ENCODE measurements around the gene JAM2. TPM values are rescaled to one million over a fixed set of nuclear protein-coding genes. Genes with fewer than 3 reads are reported as not detected.
"Not testable (repeated sequence)": the region's sequence is repeated elsewhere in the genome, so short reads cannot be mapped to it uniquely, and the experiment has no call there.

The JAM2 gene, protein sequence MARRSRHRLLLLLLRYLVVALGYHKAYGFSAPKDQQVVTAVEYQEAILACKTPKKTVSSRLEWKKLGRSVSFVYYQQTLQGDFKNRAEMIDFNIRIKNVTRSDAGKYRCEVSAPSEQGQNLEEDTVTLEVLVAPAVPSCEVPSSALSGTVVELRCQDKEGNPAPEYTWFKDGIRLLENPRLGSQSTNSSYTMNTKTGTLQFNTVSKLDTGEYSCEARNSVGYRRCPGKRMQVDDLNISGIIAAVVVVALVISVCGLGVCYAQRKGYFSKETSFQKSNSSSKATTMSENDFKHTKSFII
- 0.08 TPM in 1 of 2 replicates, not detected in the other for total RNA-seq (2014; rRNA removed; shearing (Covaris generic))
- 0.13 and 0.51 TPM in 2 replicates for polyA plus RNA-seq (2015; cell fraction: cytosol; rRNA removed)
- polyA plus RNA-seq (2015; cell fraction: nucleus; rRNA removed) = 0.38 and 0.62 TPM in 2 replicates

DNA sequence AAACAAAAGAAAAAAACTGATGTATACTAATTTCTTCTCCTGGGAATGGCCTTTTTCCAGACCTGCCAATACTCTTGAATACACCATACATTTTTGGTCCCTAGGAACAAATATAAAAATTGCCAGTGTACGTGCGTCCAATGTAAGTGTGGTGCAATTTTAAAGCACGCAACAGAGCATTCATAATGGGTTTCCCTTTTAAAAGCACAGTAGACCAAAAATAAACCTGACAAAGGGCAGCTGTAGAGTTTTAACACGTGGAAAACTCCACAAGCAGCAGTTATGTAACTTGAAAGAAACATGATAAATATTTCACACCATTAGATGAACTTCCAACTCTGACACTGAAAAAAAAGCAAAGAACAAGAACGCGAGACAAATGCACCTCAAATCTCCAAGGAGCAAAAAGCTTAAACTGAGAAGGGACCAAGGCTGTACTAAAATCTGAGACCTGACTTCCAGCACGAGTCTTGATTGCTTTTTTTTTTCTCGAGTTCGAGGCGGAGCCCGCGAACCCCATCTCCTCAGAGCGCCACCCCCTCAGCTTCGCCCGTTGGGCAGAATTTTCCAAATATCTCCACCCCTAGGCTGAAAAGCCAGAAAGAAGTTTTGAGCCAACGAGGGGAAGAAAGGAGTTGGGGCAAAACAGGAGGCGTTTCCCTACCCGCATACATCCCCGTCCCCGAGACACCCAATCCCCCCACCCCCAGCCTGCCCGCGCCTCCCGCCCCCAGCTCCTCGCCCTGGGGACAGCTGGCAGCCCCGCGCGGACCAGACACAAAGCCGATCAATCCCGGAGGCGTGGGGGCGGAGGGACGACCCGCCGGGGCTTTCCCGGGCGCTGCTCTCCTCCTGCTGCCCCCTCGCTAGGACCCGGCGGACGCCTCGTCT lies at the start of gene JAM2:
Gene JAM2 (plus strand): TSS at position 599 of the 891 bp plus-strand sequence. CDS start 564 bp downstream, outside the sequence.
- peak; percentile 32 for DNase-seq (ENCODE audit: low read depth)

DNA sequence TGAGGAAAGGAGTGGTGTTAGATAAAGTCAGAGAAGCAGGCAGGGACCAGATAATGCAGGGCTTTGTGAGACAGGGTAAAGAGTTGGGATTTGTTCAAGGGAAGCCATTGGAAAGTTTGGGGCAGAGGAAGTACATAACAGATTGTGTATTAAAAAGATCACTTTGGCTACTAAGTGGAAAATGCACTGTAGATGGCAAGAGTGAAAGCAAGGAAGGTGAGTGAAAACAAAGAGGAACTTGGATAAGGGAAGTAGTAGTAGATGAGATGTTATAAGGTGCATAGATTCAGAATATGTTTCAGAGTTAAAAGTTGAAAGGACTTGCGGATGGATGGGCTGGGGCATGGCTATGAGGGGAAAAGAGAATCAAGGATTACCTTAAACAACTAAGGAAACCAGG lies 49.2 kb upstream of the JAM2 start:
- DNase-seq (ENCODE audit: low read depth) = no peak

DNA sequence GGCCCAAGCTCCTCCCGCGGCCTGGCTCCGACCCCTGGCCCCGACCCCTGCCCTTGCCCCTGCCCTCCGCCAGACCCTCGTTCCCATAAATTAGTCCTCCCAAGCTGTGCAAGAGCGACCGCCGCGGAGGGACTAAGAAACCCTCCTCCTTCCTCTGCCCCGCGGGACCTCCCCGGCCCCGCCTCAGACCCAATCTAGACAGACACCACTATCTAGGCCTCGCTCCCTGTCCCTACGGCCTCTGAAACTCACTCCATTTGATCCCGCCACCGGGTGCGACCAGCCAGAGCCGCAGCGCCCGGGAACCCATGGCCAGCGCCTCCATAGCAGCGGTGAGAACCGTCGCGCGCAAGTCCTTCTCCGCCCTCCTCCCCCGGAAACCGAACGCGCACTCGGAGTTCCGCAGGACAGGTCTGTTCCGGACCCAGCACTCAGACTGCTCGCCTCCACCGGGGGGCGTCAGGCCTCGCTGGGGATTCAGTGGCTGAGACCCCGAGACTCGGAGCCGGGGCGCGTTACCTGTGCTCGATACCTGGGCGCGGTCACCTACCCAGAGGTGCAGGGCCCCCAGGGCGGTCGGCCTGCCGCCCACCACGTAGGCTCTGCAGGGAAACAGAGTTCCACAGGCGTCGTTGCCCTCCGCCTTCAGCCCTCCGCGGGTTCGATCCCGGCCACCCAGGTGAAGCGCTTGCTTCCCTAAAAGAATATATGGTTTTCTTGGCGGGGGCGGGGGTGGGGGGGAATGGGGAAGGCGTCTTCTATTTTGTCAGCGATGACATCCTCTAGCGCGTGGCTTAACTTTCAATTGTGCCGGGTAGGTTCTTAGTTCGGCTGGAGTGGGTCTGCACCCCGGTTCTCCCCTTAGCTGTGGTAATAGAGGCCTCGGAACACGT lies 31.7 kb upstream of the JAM2 start, which contains the start of gene MRPL39:
Gene MRPL39 (minus strand): TSS at position 331 of the 893 bp plus-strand sequence. CDS start 6 bp downstream, at position 325.
- DNase-seq (ENCODE audit: low read depth) = peak; percentile 82

DNA sequence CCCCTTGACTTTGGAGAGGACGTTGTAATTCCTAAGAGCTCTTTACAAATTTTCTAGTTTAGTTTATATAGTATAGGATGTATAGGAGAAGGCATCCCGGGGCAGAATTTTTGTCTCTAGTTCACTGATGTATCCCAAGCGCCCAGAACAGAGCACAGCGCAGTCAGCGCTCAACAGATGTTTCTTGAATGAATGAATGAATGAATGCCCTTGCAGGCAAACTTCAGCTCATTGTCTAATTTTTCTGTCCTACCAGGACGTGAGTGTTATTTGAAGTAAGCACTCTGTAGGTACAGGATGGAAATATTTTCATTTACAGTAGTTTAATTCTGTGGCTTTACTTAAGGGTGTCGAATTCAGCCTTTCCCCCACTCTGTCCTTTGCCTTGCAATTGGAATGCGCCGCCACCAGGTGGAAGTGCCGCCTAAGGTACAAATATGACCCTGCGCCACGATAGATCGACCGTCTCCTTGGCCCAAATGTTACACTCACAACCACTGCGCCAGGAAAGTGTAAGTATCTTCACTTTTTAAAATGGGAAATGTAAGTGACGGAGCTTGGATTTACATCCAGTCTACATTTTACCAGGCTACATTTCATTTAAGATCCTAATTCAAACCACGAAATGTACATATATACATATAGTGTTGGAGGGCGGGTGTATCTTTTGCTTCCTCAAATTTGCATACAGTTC lies 30.9 kb upstream of the JAM2 start:
- DNase-seq (ENCODE audit: low read depth) = peak; percentile 78

DNA sequence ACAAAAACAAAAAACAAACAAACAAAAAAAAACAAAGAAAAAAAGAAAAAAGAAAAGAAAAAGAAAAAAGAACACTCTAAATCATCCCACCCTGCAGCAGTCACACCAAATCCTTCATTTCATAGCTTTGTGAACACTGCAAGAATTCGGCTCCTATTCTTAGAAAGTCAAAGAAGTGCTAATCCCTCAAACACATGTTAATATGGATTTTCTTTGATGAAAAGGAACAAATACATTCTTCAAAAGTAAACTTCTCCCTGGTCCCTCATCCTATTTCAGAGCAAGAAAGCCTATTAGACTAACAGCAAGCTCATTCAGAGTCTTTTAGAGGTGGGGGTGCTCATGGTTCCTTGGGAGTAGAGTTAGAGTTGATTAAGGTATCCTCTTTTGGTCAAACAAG lies 24.6 kb upstream of the JAM2 start:
- no peak for DNase-seq (ENCODE audit: low read depth)

DNA sequence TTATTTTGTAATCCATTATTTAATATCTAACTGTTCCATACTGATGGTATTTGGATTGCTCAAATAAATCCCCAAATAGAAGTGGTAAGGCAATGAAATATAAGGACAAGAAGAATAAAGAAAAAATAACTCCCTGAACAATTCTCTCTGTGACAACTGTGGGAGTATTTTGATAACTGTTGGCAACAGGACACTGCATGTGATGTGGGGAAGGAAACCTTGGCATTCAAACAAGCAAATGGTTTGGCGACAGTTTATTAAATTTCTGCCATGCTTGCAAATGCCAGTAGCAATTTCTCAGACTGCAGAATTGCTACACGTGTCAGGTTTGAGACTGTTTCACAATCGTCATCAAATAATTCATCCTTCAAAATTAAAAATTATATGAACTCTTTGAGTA lies 23.2 kb upstream of the JAM2 start:
- no peak for DNase-seq (ENCODE audit: low read depth)

DNA sequence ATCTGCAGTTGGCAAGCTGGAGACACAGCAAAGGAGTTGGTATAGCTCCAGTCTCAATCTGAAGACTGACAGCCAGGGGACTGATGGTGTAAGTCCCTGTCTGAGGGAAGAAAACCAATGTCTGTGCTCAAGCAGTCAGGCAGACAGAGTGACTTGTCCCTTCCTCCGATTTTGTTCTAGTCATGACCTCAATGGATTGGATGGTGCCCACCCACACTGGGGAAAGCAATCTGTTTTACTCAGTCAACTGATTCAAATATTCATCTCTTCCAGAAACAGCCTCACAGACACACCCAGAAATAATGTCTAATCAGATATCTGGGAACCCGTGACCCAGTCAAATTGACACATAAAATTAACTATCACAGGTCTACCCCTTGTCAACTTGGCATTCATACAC lies 19.9 kb upstream of the JAM2 start:
- DNase-seq (ENCODE audit: low read depth) = no peak

DNA sequence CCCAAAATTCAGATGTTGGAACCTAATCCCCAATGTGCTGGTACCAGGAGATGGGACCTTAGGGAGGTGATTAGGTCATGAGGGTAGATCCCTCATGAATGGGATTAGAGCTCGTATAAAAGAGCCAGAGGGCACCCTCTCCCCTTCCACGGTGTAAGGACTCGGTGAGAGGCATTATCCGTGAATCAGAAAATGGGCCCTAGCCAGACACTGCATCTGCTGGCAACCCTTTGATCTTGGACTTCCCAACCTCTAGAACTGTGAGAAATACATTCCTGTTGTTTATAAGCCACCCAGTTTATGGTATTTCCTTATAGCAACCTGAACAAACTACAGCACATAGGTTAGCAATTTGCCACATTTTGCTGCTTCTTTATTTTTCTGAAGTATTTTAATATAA lies 14.5 kb upstream of the JAM2 start:
- no peak for DNase-seq (ENCODE audit: low read depth)

DNA sequence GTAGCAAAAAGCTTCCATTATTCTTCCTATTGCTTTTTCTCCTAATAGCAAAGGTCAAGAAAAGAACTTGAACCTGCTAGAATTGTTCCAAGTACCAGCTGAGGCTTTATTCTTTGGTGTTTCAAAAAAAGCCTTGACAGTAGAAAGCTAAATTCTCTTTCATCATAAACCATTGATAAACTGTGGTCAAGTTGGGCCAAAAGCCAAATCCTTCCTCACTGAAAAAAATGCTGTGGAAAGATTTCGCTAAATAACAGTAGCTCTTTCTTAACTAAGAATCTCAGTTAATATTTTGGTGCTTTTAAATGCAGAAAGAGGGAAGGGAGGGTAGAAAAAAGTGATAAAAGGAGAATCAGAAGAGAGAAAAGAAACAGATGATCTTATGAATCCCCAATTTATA lies 14.0 kb upstream of the JAM2 start:
- DNase-seq (ENCODE audit: low read depth) = no peak

DNA sequence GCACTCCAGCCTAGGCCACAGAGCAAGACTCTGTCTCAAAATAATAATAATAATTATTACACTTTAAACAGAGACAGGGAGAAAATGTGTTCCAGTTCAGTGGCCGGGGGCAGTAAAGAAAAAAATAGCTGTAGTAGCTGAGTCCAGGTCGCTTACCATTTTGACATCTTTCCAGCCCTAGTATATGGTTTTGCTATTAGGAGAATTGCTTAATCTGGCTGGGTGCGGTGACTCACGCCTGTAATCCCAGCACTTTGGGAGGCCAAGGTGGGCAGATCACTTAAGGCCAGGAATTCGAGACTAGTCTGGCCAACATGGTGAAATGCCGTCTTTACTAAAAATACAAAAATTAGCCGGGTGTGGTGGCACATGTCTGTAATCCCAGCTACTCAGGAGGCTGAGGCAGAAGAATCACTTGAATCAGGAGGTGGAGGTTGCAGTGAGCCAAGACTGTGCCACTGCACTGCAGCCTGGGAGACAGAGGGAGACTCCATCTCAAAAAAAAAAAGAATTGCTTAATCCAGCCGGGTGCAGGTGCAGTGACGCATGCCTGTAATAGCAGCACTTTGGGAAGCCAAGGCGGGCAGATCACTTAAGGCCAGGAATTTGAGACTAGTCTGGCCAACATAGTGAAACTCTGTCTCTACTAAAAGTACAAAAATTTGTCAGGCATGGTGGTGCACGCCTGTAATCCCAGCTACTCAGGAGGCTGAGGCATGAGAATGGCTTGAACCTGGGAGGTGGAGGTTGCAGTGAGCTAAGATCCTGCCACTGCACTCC lies 13.1 kb upstream of the JAM2 start:
- not testable (repeated sequence) for DNase-seq (ENCODE audit: low read depth)

DNA sequence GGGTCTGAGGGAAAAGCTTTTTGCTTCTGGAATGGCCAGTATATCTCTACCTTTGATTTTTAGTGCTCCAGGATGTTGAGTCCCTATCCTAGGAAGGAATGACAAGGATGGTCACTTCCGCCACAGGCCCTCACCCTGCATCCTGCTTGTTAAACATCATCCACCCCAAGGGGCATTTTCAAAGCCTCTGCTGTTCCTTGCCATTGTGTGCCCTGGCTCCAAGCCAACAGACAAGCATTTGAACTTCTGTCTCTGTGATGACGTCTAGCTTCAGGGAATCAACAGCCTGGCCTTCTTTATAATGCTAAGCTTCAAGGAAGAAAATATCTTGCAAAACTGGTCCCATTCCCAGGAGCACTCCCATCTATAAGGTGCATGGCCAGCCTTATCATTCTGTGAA lies 12.3 kb upstream of the JAM2 start:
- no peak for DNase-seq (ENCODE audit: low read depth)

DNA sequence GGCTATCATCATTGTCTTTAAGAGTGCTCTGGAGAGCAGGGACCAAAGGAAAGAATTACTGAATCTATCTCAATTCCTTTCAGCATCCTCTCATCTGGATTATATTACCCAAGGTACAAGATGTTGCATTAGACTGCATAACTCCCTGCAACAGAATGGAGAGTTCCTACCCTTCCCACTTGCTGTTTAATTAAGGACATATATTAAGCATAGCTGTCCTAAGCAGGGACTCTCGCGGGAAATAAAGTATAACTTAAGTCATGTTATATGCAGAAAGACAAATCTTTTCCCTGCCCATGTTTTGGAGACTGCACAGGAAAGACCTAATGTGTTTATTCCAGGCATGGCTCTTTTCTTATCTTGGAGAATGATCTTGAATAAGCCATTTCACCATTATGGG lies 6.8 kb upstream of the JAM2 start:
- DNase-seq (ENCODE audit: low read depth) = no peak

DNA sequence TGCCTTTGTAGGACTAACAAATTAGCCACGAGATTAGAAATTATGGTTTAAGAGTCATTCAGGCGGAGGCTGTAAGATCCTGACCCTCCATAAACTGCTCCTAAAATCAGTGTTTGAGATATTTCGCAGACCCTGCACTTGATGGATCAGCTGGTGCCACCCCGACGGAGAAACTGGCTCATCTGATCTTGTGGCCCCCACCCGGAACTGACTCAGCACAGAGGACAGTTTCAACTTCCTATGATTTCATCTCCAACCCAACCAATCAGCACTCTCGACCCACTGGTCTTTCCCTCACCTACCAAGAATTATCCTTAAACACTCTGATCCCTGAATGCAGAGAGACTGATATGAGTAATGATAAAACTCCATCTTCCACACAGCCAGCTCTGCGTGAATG lies 3.7 kb upstream of the JAM2 start:
- DNase-seq (ENCODE audit: low read depth) = peak; percentile 59

DNA sequence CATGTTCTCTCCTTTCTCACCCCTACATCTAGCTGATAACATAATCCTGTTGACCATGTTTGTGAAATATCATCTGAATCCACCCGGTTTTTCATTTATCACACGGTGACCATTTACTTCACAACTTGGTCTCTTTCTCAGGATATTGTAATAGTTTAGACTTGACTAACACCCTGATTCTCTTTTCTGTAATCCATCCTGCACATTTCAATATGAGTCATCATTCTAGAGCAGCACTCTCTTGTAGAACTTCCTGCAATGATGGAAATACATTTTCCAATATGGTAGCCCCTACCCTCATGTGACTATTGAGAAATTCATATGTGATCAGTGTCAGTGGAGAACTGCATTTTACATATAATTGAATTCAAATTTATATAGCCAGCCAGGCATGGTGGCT lies 2.3 kb upstream of the JAM2 start:
- DNase-seq (ENCODE audit: low read depth) = peak; percentile 36

DNA sequence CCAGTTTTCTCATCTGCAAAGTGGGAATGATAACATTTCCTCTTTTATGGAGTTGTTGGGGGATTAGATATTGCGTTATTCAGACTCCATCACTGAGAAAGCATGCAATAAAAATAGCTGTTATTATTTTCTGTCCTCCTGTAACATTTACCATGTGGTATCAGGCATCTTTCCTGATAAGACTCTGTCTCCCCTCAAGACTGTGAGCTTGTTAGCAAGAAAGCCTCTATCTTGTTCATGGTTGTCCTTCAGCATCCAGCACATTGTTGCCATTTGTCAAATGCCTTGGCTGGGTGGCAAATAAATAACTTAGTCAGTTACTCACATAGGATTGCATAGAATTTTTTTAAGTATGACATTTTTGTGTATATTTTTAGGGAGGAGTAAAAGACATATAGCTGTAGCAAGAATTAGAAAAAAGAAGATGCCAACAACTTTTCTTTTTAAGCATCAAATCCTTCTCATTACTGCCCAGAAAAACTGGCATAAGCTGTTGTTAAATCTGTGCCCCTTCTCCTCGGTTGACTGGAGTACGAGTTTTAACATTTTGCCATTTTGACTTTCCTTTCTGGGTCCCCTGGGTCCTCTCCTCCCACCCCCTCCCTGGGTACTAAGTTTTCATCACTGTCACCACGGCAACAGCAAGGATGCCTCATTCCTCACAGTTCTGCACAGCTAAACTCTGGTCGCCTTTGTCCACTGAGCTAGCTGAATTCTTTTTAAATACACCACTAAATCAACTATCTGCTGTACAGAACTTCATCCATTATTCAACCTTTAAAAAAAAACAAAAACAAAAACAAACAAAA lies 1.0 kb upstream of the JAM2 start:
- DNase-seq (ENCODE audit: low read depth) = no peak

DNA sequence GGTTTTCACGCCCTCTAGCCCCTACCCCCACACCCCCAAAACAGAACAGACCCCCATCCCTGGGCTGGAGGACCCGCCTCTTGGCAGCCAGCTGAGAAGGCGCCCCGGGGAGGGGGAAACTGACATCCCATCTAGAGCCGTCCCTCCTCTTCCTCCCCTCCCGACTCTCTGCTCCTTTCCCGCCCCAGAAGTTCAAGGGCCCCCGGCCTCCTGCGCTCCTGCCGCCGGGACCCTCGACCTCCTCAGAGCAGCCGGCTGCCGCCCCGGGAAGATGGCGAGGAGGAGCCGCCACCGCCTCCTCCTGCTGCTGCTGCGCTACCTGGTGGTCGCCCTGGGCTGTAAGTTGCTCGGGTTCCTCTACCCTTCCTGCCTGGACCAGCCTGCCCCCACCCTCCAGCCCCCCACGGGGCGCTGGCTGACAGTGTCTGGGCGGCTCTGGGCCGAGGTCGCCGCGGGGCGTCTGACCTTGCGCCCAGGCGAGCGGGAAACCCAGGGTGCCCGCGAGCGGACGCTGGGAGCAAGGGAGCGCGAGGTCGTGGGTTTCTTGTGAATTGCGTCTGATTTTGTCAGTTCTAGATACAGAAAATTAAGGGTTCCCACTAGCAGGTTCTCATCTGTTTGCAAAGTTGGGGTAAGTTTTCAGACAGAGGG lies 618 bp downstream of the JAM2 start:
- DNase-seq (ENCODE audit: low read depth) = peak; percentile 41

DNA sequence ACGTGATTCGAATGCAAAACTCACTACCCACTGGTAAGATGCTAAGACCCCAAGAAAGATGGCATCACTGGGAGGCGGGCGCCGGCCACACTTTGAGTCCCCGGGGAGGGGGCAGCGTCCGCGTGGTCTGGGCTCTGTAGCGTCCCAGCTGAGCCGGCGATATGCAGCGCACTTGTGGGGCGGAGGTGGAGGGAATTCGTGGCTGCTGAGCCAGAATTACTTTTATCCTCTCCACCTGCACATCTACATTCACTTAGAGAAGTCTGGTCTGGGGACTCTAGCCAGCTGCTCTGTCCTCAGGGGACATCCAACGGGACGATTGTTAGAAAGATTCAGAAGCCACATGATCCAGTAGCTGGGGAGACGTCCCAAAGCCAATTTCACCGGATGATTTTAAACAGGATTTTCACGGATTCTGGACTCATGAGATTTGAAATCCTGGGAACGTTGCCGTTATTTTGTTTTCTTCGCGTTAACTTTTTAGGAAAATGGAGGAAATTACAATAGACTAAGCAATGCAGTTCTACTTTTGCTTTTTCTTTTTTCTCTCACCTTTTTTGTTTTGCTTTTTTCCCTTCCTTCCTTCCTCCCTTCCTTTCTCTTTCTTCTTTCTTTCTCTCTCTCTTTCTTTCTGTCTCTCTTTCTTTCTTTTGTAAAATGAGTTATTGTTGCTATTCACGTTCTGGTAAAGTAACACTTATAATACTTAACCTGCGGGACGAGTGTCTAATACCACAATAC lies 1.3 kb downstream of the JAM2 start:
- DNase-seq (ENCODE audit: low read depth) = no peak

DNA sequence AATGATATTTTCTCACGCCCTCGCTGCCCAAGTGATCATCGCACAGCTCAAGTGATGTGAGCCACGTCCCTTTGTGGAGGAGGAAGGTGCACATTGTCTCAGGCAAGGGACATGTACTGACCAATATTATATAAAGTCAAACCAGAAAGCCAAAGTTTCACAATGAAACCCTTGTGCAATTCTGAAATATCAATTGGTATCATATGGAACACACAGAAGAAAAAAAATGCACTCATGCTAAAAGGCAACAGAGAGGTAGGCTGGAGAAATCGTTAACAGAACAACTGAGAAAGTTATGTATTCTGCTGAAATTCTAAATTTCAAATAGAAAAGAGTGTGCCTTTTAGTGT lies 1.9 kb downstream of the JAM2 start:
- DNase-seq (ENCODE audit: low read depth) = no peak
